Neural progenitor cell (in vitro differentiated cells): Measurements from ENCODE around the gene UGGT1.

Source experiments
- CTCF ChIP-seq: fragments of 200-600 bp; sonication (generic); IDR thresholded peaks from 2 replicates; pipeline ENCODE4 v1.5.1; 2017; ENCODE audit warnings: antibody characterized with exemption, mild to moderate bottlenecking
- EZH2 ChIP-seq: fragments of 200-600 bp; sonication (generic); IDR thresholded peaks from 2 replicates; pipeline ENCODE4 v1.6.1; 2017; ENCODE audit warnings: antibody characterized with exemption, mild to moderate bottlenecking, moderate library complexity

DNA sequence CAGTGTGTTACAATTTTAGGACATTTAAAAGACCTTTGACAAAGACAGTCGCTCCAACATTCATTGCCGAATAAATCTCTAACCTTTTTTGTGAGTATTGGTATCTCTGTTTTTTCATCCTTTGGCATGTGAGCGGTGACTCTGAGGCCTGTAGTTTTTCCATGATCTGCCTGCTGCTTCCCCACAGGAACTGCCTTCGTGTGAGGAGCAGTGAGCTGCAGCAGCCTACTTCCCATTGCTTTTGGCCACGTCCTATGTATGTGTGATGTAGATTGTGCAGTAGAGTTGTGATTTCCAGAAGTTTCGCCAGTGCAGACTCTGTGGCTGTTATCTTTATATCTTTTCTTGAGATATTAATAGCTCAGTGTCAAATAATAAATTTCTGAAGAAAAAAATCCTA, 79.8 kb downstream of the UGGT1 start:
- TF ChIP-seq CTCF (no peak), EZH2 (no peak)
